Esophagus muscularis mucosa (tissue), 4 donors: ENCODE results near the gene MIA3. TPM values are rescaled to one million over a fixed set of nuclear protein-coding genes. Genes with fewer than 3 reads are reported as not detected.

Source experiments
- DNase-seq: peaks from one replicate; pipeline ENCODE4 v3.0.0-alpha.2; 2017; ENCODE audit errors: extremely low spot score
- H3K27ac ChIP-seq, 4 donors: fragments of 200-600 bp; sonication (generic); replicated peaks in 1 of 4; 1 replicate in 3 of 4; 2 replicates in 1 of 4; pipeline ENCODE4 v1.5.1; 2016 to 2019; ENCODE audit warnings: mild to moderate bottlenecking in 1 of 4
- H3K27me3 ChIP-seq, 4 donors: fragments of 200-600 bp; sonication (generic); one replicate each; pipeline versions ENCODE4 v1.5.1 to v1.6.0; 2016 to 2019
- H3K36me3 ChIP-seq, 4 donors: fragments of 200-600 bp; sonication (generic); one replicate each; pipeline ENCODE4 v1.5.1; 2016 to 2019
- H3K4me1 ChIP-seq, 4 donors: fragments of 200-600 bp; sonication (generic); one replicate each; pipeline ENCODE4 v1.5.1; 2016 to 2019
- H3K4me3 ChIP-seq, 4 donors: fragments of 200-600 bp; sonication (generic); 1 replicate in 2 of 4; 2 replicates in 2 of 4; pipeline ENCODE4 v1.5.1; 2016 to 2019; ENCODE audit warnings: mild to moderate bottlenecking in 4 of 4, moderate library complexity in 1 of 4
- H3K9me3 ChIP-seq, 4 donors: fragments of 200-600 bp; sonication (generic); 1 replicate in 3 of 4; 2 replicates in 1 of 4; pipeline ENCODE4 v1.5.1; 2016 to 2019
- CTCF ChIP-seq, 3 experiments: fragments of 200-600 bp in 2 of 3; fragments of 450-650 bp in 1 of 3; sonication (generic) in 2 of 3; IDR thresholded peaks; one replicate each; pipeline ENCODE4 v1.5.1; 2017 to 2019; ENCODE audit warnings: antibody characterized with exemption in 3 of 3, mild to moderate bottlenecking in 2 of 3, moderate library complexity in 1 of 3
- EP300 ChIP-seq: sonication (generic); formaldehyde crosslinking; IDR thresholded peaks from one replicate; pipeline ENCODE4 v1.6.1; 2017; ENCODE audit warnings: antibody characterized with exemption
- POLR2A ChIP-seq: fragments of 450-650 bp; IDR thresholded peaks from one replicate; pipeline ENCODE4 v1.6.1; 2017; ENCODE audit warnings: antibody characterized with exemption, moderate library complexity, mild to moderate bottlenecking, low read depth
- POLR2AphosphoS5 ChIP-seq, 2 donors: sonication (generic); formaldehyde crosslinking; IDR thresholded peaks; one replicate each; pipeline ENCODE4 v1.6.1; 2017; ENCODE audit warnings: antibody characterized with exemption in 2 of 2
- WGBS: methylation state at CpG from one replicate; pipeline ENCODE4 v1.1.5; 2018; 5-methylcytosine and 5-hydroxymethylcytosine counted together
- intact Hi-C: fragments of 100-400 bp; cut with DNase I; formaldehyde crosslinking; loops from one replicate; pipeline ENCODE4 v1.15.1; 2023
- total RNA-seq, 4 donors: library from RNA; depleted of rRNA; stranded (reverse); fragments of >200 nt; gene quantifications; one replicate each; pipeline versions ENCODE4 v1.1.0 to v1.2.1, GENCODE V29; 2016

Gene MIA3
- total RNA-seq, 4 donors from 2014 or later, result 36.1 to 53.0 (median 49.0) TPM

DNA sequence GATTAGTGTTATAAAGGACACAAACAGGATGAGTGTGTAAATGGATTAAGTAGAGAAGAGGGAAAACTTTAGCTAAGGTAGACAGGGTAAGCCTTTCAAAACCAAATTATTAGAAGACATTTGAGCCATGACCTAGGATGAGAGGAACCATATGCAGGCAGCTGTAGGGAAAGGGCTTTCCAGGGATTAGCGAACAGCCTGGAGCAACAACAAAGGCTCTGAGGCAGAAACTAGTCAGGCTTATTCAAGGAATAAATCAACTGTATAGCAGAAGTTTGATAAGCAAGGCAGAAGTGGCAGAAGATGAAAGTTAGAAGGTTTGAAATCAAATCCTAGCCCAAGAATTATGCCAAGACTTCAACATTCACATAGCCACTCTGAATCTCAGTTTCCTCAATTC lies 73.1 kb downstream of the MIA3 start:
- intact Hi-C loops, result no loop called here
- no peak overlapping the region for H3K4me3 ChIP-seq
- no peak for DNase-seq
- H3K4me1 ChIP-seq, result no peaks in the 10 kb centered on the region
- no peaks in the 10 kb centered on the region for H3K9me3 ChIP-seq
- WGBS, result 100% methylated on average over 1 of the region's 1 CpG
- H3K36me3 ChIP-seq, result peaks cover 7 to 38% (median 28%) of the 10 kb centered on the region in 4 donors
- no peaks in the 10 kb centered on the region for H3K27me3 ChIP-seq
- no peak overlapping the region for H3K27ac ChIP-seq
- TF ChIP-seq EP300, result no peak
- no peak for TF ChIP-seq POLR2AphosphoS5 (IDR thresholded peaks at IDR 0.05)
- no peak for TF ChIP-seq CTCF (IDR thresholded peaks at IDR 0.05)
- no peak for TF ChIP-seq POLR2A

DNA sequence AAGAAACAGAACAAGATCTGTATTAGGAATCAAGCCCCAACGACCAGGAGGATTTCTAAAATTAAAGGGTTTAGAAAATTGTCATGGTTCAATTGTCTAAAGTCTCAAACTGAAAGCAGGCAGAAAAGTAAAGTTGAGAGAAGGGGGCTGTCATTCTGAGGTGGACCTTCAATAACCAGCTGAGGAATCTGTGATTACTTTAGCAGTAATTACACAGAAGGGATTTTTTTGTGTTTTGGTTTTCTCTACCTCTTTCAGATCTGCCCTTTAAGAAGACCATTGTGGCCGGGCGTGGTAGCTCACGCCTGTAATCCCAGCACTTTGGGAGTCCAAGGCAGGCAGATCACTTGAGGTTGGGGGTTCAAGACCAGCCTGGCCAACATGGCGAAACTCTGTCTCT lies 77.0 kb downstream of the MIA3 start:
- Histone ChIP-seq H3K9me3 (no peaks in the 10 kb centered on the region), H3K27ac (no peak overlapping the region), H3K36me3 (peaks cover 0 to 34% (median 9%) of the 10 kb centered on the region in 4 donors), H3K4me3 (no peak overlapping the region), H3K4me1 (peaks cover 0 to 8% (median 0%) of the 10 kb centered on the region in 4 donors), H3K27me3 (no peaks in the 10 kb centered on the region)
- TF ChIP-seq POLR2A, result no peak
- TF ChIP-seq POLR2AphosphoS5 (IDR thresholded peaks at IDR 0.05), result no peak
- TF ChIP-seq CTCF (IDR thresholded peaks at IDR 0.05), result no peak
- no peak for TF ChIP-seq EP300
- no peak for DNase-seq
- WGBS, result 86% methylated on average over 5 of the region's 5 CpGs
- intact Hi-C loops, result no loop called here

- WGBS, result 98% methylated on average over 8 of the region's 8 CpGs
Measured at GRCh38 chr1:222696741-222697140, 78.8 kb downstream of the MIA3 start.

DNA sequence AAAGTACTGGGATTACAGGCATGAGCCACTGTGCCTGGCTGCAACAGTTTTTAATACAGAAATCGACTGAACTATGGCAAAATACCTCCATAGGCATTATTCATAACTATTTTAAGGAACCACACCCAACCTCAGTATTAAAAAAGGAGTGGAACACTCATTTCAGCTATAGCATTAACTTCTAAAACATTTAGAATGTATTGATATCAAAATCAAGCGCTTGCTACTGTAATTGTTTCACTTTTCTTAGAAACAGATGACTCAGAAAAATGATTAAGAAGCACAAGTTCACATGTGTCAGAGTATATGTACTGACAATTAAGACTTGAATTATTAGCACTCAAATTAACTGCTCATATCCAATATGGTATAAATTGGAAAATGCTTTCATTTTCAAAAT lies 79.3 kb downstream of the MIA3 start:
- 100% methylated on average over 2 of the region's 2 CpGs for WGBS
- Histone ChIP-seq H3K36me3 (peaks cover 0 to 51% (median 17%) of the 10 kb centered on the region in 4 donors), H3K4me3 (no peak overlapping the region), H3K27ac (peak overlapping the region in 1 of 4 donors; percentile 3), H3K27me3 (no peaks in the 10 kb centered on the region), H3K4me1 (peaks cover 0 to 8% (median 0%) of the 10 kb centered on the region in 4 donors), H3K9me3 (no peaks in the 10 kb centered on the region)
- TF ChIP-seq CTCF (IDR thresholded peaks at IDR 0.05), result no peak
- no peak for TF ChIP-seq EP300
- no peak for TF ChIP-seq POLR2A
- no peak for TF ChIP-seq POLR2AphosphoS5 (IDR thresholded peaks at IDR 0.05)
- intact Hi-C loops, result no loop called here
- no peak for DNase-seq

More at GRCh38 chr1:222696741-222697140, 78.8 kb downstream of the MIA3 start:
- no peak for DNase-seq
- H3K27ac ChIP-seq, result no peak overlapping the region
- TF ChIP-seq POLR2AphosphoS5 (IDR thresholded peaks at IDR 0.05), result no peak
- TF ChIP-seq EP300, result no peak
- peaks cover 0 to 8% (median 0%) of the 10 kb centered on the region in 4 donors for H3K4me1 ChIP-seq
- H3K36me3 ChIP-seq, result peaks cover 0 to 51% (median 14%) of the 10 kb centered on the region in 4 donors
- no peaks in the 10 kb centered on the region for H3K9me3 ChIP-seq
- no peaks in the 10 kb centered on the region for H3K27me3 ChIP-seq
- no peak overlapping the region for H3K4me3 ChIP-seq
- intact Hi-C loops, result no loop called here

- intact Hi-C loops, result no loop called here
- Histone ChIP-seq H3K27ac (peak overlapping the region in 1 of 4 donors; percentile 3), H3K4me3 (no peak overlapping the region), H3K27me3 (no peaks in the 10 kb centered on the region), H3K4me1 (peaks cover 0 to 8% (median 0%) of the 10 kb centered on the region in 4 donors), H3K9me3 (no peaks in the 10 kb centered on the region), H3K36me3 (peaks cover 0 to 51% (median 16%) of the 10 kb centered on the region in 4 donors)
- no peak for TF ChIP-seq POLR2A
- TF ChIP-seq POLR2AphosphoS5 (IDR thresholded peaks at IDR 0.05), result no peak
- TF ChIP-seq EP300, result no peak
- no peak for TF ChIP-seq CTCF (IDR thresholded peaks at IDR 0.05)
- 78% methylated on average over 2 of the region's 2 CpGs for WGBS
- no peak for DNase-seq
Measured at GRCh38 chr1:222697826-222698225, 79.9 kb downstream of the MIA3 start.
